GM21619 (cell line): ENCODE data around the gene GTSE1.

Experiments used
- ATAC-seq: cut with Tn5 transposase; IDR thresholded peaks from one replicate; pipeline ENCODE4 v1.9.1; 2021; ENCODE audit not compliant: unreplicated experiment

GTSE1 gene

GRCh38 chr22:46323162-46323561 is 26.5 kb downstream of the GTSE1 start:
- no peak for ATAC-seq

DNA sequence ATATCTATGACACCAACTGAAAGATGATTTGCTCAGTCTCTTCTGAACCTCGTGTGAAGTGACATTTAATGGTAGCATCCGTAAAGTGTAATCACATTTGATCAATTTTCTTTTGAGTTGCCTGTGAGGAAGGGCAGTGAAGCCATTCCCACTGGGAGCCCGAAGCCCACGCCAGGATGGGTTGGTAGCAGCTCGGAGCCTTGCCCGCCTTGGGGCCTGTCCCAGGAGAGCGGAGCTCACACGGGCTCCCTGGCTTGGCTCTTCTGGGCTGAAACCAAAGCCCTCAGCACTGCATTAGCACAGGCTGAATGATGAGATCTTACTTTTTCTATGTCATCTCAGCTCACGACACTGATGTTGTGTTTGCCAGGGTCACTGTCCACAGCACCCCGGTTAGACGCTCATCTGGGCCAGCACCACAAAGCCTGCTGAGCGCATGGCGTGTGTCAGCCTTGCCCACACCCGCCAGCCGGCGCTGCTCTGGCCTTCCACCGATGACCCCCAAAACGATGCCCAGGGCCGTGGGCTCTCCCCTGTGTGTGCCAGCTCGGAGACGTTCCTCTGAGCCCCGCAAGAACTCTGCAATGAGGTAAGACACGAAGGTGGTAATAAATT is 29.5 kb downstream of the GTSE1 start:
- no peak for ATAC-seq

- no peak for ATAC-seq
Measured at GRCh38 chr22:46327691-46328465, 31.2 kb downstream of the GTSE1 start.

GRCh38 chr22:46328797-46329196 is 32.1 kb downstream of the GTSE1 start:
- ATAC-seq, result no peak

DNA sequence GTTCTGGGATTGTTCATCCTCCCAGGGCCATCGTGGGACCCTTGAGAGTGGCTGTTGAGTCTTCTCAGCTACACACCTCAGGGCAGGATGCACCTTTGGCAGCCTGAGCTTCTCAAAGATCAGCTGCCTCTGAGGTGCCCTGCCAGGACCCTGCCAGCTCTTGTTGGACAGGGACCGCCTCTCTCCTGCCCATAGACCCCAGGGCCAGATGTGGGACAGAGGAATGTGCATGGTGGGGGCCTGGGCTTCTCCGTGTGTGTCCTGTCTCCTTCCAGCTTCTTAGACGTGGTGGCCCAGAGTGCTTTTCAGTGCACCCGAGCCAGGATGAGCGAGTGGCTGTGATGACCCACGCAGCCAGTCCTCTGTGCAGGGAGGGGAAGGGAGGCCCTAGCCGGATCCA is 32.9 kb downstream of the GTSE1 start:
- ATAC-seq, result no peak

DNA sequence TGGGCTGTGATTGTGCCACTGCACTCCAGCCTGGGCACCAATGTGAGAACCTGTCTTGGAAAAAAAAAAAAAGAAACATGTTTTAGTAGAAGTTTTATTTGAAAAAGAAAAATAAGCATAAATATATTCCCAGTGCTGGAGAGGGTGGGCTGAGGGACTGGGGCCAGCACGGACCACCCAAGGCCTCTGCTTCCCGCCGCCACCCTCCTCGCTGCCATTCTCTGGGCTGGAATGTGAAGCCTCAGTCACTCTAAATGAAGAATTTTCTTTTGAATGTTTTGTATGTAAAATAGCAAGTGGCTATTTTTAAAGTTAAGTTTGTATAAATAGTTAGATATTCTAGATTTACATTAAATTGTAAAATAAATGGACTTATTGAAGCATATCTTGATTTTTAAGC is 33.8 kb downstream of the GTSE1 start:
- ATAC-seq, result no peak

- ATAC-seq, result no peak
Measured at GRCh38 chr22:46331496-46331895, 34.8 kb downstream of the GTSE1 start.

- peak; percentile 70 for ATAC-seq
Measured at GRCh38 chr22:46335201-46336118, 38.8 kb downstream of the GTSE1 start, which contains the start of gene TRMU. TRMU (plus strand) TSS chr22:46335714; CDS start chr22:46335765, 51 bp downstream.

GRCh38 chr22:46336119-46337078 is 39.7 kb downstream of the GTSE1 start:
- ATAC-seq, result peak; percentile 13

DNA sequence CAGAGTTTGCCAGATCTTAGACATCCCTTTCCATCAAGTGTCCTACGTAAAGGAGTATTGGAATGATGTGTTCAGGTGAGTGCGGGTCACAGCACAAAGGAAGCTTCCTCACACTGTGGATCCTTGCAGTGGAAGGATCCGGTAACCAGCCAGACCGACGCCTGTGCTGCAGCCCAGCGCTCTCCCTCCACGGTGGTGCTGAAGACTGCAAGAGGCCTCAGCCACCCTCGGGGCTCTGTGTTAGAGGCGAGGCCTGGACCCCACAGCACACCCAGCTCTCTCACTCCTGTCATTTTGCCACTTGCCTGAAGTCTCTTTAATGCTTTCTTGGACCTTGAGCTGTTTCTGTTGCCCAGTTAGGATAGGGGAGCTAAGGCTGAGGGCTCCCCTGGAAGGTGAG is 41.2 kb downstream of the GTSE1 start:
- ATAC-seq, result no peak

- ATAC-seq, result no peak
Measured at GRCh38 chr22:46338636-46339035, 42.0 kb downstream of the GTSE1 start.

- ATAC-seq, result no peak
Measured at GRCh38 chr22:46339956-46340355, 43.3 kb downstream of the GTSE1 start.

GRCh38 chr22:46340676-46341075 is 44.0 kb downstream of the GTSE1 start:
- ATAC-seq, result no peak

- no peak for ATAC-seq
Measured at GRCh38 chr22:46346680-46347405, 50.2 kb downstream of the GTSE1 start.

- ATAC-seq, result no peak
Measured at GRCh38 chr22:46347646-46348045, 51.0 kb downstream of the GTSE1 start.

DNA sequence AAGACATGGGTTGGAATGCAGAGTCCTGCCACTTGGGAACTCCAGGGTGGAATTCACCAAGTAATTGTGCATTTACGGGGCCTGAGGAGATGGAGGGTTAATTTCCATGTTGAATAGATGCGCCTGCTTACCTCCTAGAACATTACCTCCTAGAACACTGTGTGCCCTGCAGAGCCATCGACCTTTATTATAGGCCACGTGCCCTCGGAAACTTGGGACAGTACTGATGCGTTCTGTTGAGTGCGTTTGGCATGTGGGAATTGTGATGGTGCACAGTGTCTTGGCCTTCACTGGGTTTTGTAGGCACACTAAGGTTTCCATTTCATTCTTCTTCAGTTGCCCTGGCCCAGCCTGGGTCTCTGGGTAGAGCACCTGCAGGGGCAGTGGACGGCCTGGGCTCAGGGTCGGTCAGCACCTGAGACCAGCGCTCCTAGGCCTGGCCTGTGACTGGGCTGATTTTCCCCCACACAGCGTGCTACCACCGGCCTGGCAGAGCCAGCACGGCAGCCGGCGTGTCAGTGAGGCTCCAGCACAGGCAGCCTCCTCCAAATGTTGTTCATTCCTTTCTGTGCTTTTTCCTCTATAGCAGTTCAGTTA is 51.5 kb downstream of the GTSE1 start:
- no peak for ATAC-seq

- ATAC-seq, result no peak
Measured at GRCh38 chr22:46349238-46349637, 52.6 kb downstream of the GTSE1 start.

- ATAC-seq, result no peak
Measured at GRCh38 chr22:46349681-46350080, 53.0 kb downstream of the GTSE1 start.

GRCh38 chr22:46350121-46350520 is 53.5 kb downstream of the GTSE1 start:
- no peak for ATAC-seq
